Endothelial cell of umbilical vein (primary cell): Measurements from ENCODE around the gene TRDN.

ENCODE experiments used
- CTCF ChIP-seq, 2 donors: IDR thresholded peaks; 1 replicate in 1 of 2; 2 replicates in 1 of 2; pipeline ENCODE4 v1.5.1; 2011; ENCODE audit warnings: low read length in 2 of 2, mild to moderate bottlenecking in 2 of 2, moderate library complexity in 2 of 2, control low read depth in 1 of 2, inconsistent platforms in 1 of 2, low read depth in 1 of 2; ENCODE audit not compliant: insufficient read depth in 1 of 2; ENCODE audit errors: extremely low read depth in 1 of 2
- EZH2 ChIP-seq: IDR thresholded peaks from 2 replicates; pipeline ENCODE4 v1.6.1; 2012; ENCODE audit warnings: borderline replicate concordance, low read depth, mild to moderate bottlenecking, moderate library complexity, low read length, inconsistent platforms; ENCODE audit not compliant: severe bottlenecking
- GATA2 ChIP-seq: IDR thresholded peaks from 2 replicates; pipeline ENCODE4 v1.7.0; 2011; ENCODE audit warnings: low read depth, mild to moderate bottlenecking, moderate library complexity, mixed read lengths, low read length; ENCODE audit not compliant: insufficient read length, insufficient read depth
- JUN ChIP-seq: IDR thresholded peaks from 2 replicates; pipeline ENCODE4 v1.6.1; 2011; ENCODE audit warnings: borderline replicate concordance, low read depth; ENCODE audit not compliant: insufficient read length, insufficient read depth
- MAX ChIP-seq: IDR thresholded peaks from 2 replicates; pipeline ENCODE4 v1.6.1; 2011; ENCODE audit not compliant: insufficient read depth, insufficient read length
- MYC ChIP-seq: IDR thresholded peaks from one replicate; pipeline ENCODE4 v1.6.1; 2011; ENCODE audit warnings: mild to moderate bottlenecking, low read depth, low read length
- POLR2A ChIP-seq: IDR thresholded peaks from 2 replicates; pipeline ENCODE4 v1.6.1; 2012; ENCODE audit warnings: low read depth, mild to moderate bottlenecking, control low read depth, low read length
- POLR2AphosphoS5 ChIP-seq: IDR thresholded peaks from 2 replicates; pipeline ENCODE4 v1.6.1; 2012; ENCODE audit warnings: low read depth, mild to moderate bottlenecking, control low read depth, low read length, moderate library complexity; ENCODE audit not compliant: insufficient read depth

- no peak for TF ChIP-seq CTCF (IDR thresholded peaks at IDR 0.05; ENCODE audit: extremely low read depth in 1 of 2, insufficient read depth in 1 of 2, low read depth in 1 of 2, low read length in 2 of 2)
- TF ChIP-seq EZH2 = no peak
- TF ChIP-seq POLR2A = no peak
- TF ChIP-seq MYC = no peak
- TF ChIP-seq POLR2AphosphoS5 = no peak
- no peak for TF ChIP-seq JUN
- TF ChIP-seq GATA2 = no peak
- no peak for TF ChIP-seq MAX
Observed at GRCh38 chr6:123214433-123214832, 422.3 kb downstream of the TRDN start.
